ENCODE data around the gene SCN3B. TPM values are rescaled to one million over a fixed set of nuclear protein-coding genes. Genes with fewer than 3 reads are reported as not detected.

The SCN3B gene
- polyA plus RNA-seq, 1 donor (not counting 4 experiments of a cell fraction or from before 2014, with no cell fraction given), result 0.08 TPM

DNA sequence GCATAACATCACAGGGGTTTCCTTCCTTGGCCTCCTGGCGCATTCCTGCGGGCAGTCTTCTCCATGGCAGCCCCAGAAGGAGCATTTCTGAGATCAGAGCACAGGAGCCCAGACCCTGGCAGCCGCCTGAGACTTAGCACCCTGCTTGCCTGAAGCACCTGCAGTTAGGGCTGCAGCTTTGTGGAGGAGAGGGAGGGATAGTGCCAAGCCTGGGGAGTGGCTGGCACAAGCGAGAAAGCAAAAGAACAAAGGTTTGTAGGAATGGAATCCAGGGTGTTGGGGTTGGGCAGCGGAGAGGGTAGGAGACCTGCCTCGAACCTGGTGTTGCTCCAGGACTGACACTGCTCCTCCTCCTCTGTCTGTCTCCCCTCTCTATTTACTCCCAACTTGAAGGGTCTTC lies 66.9 kb downstream of the SCN3B start:
- Histone ChIP-seq H2AFZ (ENCODE audit: control insufficient read depth, low read length) (no peak overlapping the region), H3K36me3 (ENCODE audit: control insufficient read depth in 2 of 2, extremely low read depth in 1 of 2, insufficient read depth in 2 of 2, low read length in 2 of 2) (no peaks in the 10 kb centered on the region), H3K9me1 (ENCODE audit: control insufficient read depth, extremely low read depth, insufficient read depth, low read length) (no peaks in the 10 kb centered on the region), H3K79me2 (ENCODE audit: control insufficient read depth, insufficient read depth, low read length) (no peaks in the 10 kb centered on the region), H3K4me3 (ENCODE audit: control insufficient read depth in 2 of 3, extremely low read depth in 1 of 3, insufficient read depth in 2 of 3, low read depth in 1 of 3, low read length in 3 of 3) (no peak overlapping the region), H3K27me3 (ENCODE audit: control insufficient read depth, extremely low read depth, insufficient read depth, low read length) (peaks cover 8% of the 10 kb centered on the region), H3K4me1 (ENCODE audit: control insufficient read depth, extremely low read depth, insufficient read depth, low read length) (no peaks in the 10 kb centered on the region), H4K20me1 (ENCODE audit: control insufficient read depth, extremely low read depth, insufficient read depth, low read length) (no peaks in the 10 kb centered on the region), H3K4me2 (ENCODE audit: control insufficient read depth, extremely low read depth, insufficient read depth, low read depth, low read length) (no peak overlapping the region), H3K9me3 (ENCODE audit: control insufficient read depth, low read depth, low read length) (no peaks in the 10 kb centered on the region), H3K9ac (ENCODE audit: control insufficient read depth, extremely low read depth, insufficient read depth, low read length) (no peak overlapping the region), H3K27ac (ENCODE audit: control insufficient read depth, insufficient read depth, low read length) (no peak overlapping the region)
- DNase-seq (ENCODE audit: low read depth, low spot score) (no peak), FAIRE-seq (no peak)
- dilution Hi-C loops (cut with MboI; ENCODE audit: extremely low pct_ligation_motif_present, low sequenced_read_pairs), result no loop called here
- TF ChIP-seq, protein P1, sequence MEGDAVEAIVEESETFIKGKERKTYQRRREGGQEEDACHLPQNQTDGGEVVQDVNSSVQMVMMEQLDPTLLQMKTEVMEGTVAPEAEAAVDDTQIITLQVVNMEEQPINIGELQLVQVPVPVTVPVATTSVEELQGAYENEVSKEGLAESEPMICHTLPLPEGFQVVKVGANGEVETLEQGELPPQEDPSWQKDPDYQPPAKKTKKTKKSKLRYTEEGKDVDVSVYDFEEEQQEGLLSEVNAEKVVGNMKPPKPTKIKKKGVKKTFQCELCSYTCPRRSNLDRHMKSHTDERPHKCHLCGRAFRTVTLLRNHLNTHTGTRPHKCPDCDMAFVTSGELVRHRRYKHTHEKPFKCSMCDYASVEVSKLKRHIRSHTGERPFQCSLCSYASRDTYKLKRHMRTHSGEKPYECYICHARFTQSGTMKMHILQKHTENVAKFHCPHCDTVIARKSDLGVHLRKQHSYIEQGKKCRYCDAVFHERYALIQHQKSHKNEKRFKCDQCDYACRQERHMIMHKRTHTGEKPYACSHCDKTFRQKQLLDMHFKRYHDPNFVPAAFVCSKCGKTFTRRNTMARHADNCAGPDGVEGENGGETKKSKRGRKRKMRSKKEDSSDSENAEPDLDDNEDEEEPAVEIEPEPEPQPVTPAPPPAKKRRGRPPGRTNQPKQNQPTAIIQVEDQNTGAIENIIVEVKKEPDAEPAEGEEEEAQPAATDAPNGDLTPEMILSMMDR (optimal IDR thresholded peaks at IDR 0.05 in 1 of 3, IDR thresholded peaks at IDR 0.05 in 1 of 3, conservative IDR thresholded peaks at IDR 0.05 in 1 of 3; ENCODE audit: extremely low read depth in 1 of 3, insufficient read depth in 2 of 3, low read length in 3 of 3), result no peak
- no peak for TF ChIP-seq EZH2 (IDR thresholded peaks at IDR 0.05; ENCODE audit: low read length)

DNA sequence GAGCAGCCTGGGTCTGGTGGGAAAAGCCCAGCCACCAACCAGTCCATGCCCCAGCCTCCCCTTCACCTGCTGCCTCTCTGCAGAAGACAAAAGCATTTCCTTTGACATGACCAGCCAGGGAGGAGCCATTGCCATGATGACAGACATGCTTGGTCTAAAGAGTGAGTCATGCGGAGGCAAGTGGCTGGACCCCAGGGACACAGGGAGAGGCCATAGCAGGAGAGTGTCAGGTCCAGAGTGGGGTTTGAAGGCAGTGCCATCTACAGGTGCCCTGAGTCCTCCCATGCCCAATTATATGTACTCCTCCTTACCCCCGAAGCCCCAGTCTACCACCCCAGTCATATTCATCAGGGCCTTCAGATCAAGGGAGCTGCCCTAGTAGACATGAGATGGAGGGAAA lies 67.4 kb downstream of the SCN3B start:
- Histone ChIP-seq H4K20me1 (ENCODE audit: control insufficient read depth, extremely low read depth, insufficient read depth, low read length) (no peaks in the 10 kb centered on the region), H3K27ac (ENCODE audit: control insufficient read depth, insufficient read depth, low read length) (no peak overlapping the region), H3K9me1 (ENCODE audit: control insufficient read depth, extremely low read depth, insufficient read depth, low read length) (no peaks in the 10 kb centered on the region), H3K4me3 (ENCODE audit: control insufficient read depth in 2 of 3, extremely low read depth in 1 of 3, insufficient read depth in 2 of 3, low read depth in 1 of 3, low read length in 3 of 3) (no peak overlapping the region), H3K36me3 (ENCODE audit: control insufficient read depth in 2 of 2, extremely low read depth in 1 of 2, insufficient read depth in 2 of 2, low read length in 2 of 2) (no peaks in the 10 kb centered on the region), H3K79me2 (ENCODE audit: control insufficient read depth, insufficient read depth, low read length) (no peaks in the 10 kb centered on the region), H2AFZ (ENCODE audit: control insufficient read depth, low read length) (no peak overlapping the region), H3K4me1 (ENCODE audit: control insufficient read depth, extremely low read depth, insufficient read depth, low read length) (no peaks in the 10 kb centered on the region), H3K9me3 (ENCODE audit: control insufficient read depth, low read depth, low read length) (no peaks in the 10 kb centered on the region), H3K9ac (ENCODE audit: control insufficient read depth, extremely low read depth, insufficient read depth, low read length) (no peak overlapping the region), H3K27me3 (ENCODE audit: control insufficient read depth, extremely low read depth, insufficient read depth, low read length) (peaks cover 10% of the 10 kb centered on the region), H3K4me2 (ENCODE audit: control insufficient read depth, extremely low read depth, insufficient read depth, low read depth, low read length) (no peak overlapping the region)
- FAIRE-seq, result no peak
- TF ChIP-seq EZH2 (IDR thresholded peaks at IDR 0.05; ENCODE audit: low read length), result no peak
- TF ChIP-seq, protein P1 (optimal IDR thresholded peaks at IDR 0.05 in 1 of 3, IDR thresholded peaks at IDR 0.05 in 1 of 3, conservative IDR thresholded peaks at IDR 0.05 in 1 of 3; ENCODE audit: extremely low read depth in 1 of 3, insufficient read depth in 2 of 3, low read length in 3 of 3), result no peak
- dilution Hi-C loops (cut with MboI; ENCODE audit: extremely low pct_ligation_motif_present, low sequenced_read_pairs), result no loop called here
- no peak for DNase-seq (ENCODE audit: low read depth, low spot score)
